Liver (tissue), 3 donors: ENCODE data around the gene MAP1LC3C.

Experiments
- FOXA1 ChIP-seq: IDR thresholded peaks from 2 replicates; pipeline ENCODE4 v1.6.1; 2016; ENCODE audit warnings: antibody characterized with exemption
- GABPA ChIP-seq, 2 donors: IDR thresholded peaks in 1 of 2; conservative IDR thresholded peaks in 1 of 2; 2 replicates each; pipeline ENCODE4 v1.6.1; 2016; ENCODE audit warnings: antibody characterized with exemption in 2 of 2, mild to moderate bottlenecking in 1 of 2, moderate library complexity in 1 of 2
- HNF4G ChIP-seq: IDR thresholded peaks from 2 replicates; pipeline ENCODE4 v1.6.1; 2016; ENCODE audit warnings: antibody characterized with exemption
- RXRA ChIP-seq, 2 donors: IDR thresholded peaks; 2 replicates each; pipeline ENCODE4 v1.6.1; 2017 to 2018; ENCODE audit warnings: antibody characterized with exemption in 2 of 2, mild to moderate bottlenecking in 1 of 2
- YY1 ChIP-seq: IDR thresholded peaks from 2 replicates; pipeline ENCODE4 v1.6.1; 2016; ENCODE audit warnings: antibody characterized with exemption, mild to moderate bottlenecking
- TF ChIP-seq, protein P1 (sequence below): fragments of 150-350 bp; IDR thresholded peaks from 2 replicates; pipeline ENCODE4 v1.5.1; 2017; ENCODE audit warnings: improper control_type of control experiment, low read depth, low read length; ENCODE audit not compliant: missing input control
- TF ChIP-seq, protein P2 (sequence below): IDR thresholded peaks from 2 replicates; pipeline ENCODE4 v1.6.1; 2016; ENCODE audit warnings: antibody characterized with exemption
- donor health status: healthy.
- donor health status: healthy.

DNA sequence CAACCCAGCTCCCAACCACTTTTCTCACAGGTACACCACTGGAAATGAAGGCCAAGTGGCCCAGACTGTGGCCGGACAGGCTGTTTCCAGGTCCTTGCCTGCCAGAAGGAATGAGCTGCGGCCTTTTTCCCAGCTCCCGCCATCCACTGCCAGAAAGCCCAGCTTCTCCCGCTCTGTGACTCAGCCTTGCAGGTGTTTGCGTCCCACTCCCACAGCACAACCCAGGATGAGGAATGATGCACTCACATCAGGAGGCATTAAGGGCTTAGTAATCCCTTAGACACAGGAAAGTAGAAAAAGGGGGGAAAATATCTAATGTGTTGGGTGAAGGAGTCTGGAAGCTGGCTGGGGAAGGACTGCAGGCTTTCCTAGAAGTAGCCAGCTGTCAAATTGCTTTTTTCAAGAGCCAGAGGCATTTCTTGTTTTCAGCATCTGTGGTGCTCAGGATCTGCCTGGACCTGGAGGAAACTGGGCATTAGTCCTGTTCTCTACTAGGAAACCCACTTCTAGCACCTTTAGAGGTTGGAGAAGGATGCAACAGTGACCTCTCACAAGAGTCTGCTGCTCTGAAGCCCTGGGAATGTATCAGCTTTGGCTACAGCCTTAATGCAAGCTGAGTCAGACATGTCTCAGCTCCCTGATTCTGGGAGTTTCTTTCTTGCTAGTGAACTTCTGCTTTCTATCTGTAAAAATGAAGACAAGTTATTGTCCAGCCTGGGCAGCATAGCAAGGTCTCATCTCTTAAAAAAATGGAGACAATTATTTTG lies 13.2 kb upstream of the MAP1LC3C start:
- TF ChIP-seq, protein P1, sequence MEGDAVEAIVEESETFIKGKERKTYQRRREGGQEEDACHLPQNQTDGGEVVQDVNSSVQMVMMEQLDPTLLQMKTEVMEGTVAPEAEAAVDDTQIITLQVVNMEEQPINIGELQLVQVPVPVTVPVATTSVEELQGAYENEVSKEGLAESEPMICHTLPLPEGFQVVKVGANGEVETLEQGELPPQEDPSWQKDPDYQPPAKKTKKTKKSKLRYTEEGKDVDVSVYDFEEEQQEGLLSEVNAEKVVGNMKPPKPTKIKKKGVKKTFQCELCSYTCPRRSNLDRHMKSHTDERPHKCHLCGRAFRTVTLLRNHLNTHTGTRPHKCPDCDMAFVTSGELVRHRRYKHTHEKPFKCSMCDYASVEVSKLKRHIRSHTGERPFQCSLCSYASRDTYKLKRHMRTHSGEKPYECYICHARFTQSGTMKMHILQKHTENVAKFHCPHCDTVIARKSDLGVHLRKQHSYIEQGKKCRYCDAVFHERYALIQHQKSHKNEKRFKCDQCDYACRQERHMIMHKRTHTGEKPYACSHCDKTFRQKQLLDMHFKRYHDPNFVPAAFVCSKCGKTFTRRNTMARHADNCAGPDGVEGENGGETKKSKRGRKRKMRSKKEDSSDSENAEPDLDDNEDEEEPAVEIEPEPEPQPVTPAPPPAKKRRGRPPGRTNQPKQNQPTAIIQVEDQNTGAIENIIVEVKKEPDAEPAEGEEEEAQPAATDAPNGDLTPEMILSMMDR, result no peak
- no peak for TF ChIP-seq GABPA (IDR thresholded peaks at IDR 0.05 in 1 of 2, conservative IDR thresholded peaks at IDR 0.05 in 1 of 2)
- TF ChIP-seq, protein P2, sequence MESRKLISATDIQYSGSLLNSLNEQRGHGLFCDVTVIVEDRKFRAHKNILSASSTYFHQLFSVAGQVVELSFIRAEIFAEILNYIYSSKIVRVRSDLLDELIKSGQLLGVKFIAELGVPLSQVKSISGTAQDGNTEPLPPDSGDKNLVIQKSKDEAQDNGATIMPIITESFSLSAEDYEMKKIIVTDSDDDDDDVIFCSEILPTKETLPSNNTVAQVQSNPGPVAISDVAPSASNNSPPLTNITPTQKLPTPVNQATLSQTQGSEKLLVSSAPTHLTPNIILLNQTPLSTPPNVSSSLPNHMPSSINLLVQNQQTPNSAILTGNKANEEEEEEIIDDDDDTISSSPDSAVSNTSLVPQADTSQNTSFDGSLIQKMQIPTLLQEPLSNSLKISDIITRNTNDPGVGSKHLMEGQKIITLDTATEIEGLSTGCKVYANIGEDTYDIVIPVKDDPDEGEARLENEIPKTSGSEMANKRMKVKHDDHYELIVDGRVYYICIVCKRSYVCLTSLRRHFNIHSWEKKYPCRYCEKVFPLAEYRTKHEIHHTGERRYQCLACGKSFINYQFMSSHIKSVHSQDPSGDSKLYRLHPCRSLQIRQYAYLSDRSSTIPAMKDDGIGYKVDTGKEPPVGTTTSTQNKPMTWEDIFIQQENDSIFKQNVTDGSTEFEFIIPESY, result no peak
- TF ChIP-seq RXRA (IDR thresholded peaks at IDR 0.05), result no peak
- no peak for TF ChIP-seq YY1
- TF ChIP-seq HNF4G, result no peak
- no peak for TF ChIP-seq FOXA1
